ENCODE measurements around the gene RAB9A.
A peak's percentile ranks its signal among the peaks of the same experiment; 100 is the strongest.
"Not testable (repeated sequence)": the region's sequence is repeated elsewhere in the genome, so short reads cannot be mapped to it uniquely, and the experiment has no call there.

The RAB9A gene

DNA sequence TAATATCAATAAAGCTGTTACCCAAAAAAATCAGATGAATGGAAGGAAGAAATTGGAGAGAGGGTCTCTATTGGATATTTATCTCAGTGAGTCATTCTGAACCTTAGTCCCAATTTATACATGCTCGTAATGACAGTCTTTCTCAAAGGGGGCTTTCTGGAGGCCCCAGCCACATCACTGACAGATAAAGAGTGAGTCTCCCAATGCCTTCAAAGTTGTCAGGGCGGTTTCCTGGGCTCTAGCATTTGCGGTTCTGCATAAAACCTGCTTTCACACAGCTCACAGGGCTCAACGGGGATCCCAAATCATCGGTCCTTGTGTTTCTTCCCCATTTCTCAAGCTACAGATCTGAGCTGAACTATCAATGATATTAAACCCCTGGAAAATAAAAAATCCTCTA lies 18.7 kb upstream of the RAB9A start:
- no peak for DNase-seq

DNA sequence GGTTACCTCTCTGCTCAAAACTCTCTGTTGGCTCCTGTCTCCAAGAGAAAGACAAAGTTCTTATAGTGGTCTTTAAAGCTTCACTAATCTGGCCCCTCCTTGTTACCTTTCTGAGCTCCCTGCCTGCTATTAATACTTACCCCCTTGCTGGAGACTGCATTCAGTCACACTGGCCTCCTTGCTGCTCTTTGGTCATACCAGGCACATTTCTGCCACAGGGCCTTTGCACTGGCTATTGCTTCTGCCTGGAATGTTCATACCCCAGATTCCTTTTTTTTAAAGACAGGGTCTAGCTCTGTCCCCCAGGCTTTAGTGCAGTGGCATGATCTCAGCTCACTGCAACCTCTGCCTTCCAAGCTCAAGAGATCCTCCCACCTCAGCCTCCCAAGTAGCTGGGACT lies 15.9 kb upstream of the RAB9A start:
- no peak for DNase-seq

DNA sequence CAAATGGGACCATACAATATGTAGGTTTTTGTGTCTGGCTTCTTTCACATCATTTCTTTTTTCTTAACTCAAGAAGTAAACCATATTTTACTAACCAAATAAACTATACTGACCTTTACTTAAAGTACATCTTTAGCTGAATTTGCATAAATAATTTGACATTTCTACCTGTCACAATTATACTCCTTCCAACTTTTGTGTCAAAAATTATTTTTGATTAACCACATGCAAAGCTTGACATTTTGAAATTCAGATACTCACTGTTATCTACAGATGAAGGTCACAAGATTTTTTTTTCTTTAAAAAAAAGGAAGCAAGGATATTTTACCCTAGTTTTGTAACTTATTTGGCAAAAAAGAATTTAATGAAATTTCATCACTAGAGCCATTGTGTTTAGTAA lies 12.0 kb upstream of the RAB9A start:
- no peak for DNase-seq

DNA sequence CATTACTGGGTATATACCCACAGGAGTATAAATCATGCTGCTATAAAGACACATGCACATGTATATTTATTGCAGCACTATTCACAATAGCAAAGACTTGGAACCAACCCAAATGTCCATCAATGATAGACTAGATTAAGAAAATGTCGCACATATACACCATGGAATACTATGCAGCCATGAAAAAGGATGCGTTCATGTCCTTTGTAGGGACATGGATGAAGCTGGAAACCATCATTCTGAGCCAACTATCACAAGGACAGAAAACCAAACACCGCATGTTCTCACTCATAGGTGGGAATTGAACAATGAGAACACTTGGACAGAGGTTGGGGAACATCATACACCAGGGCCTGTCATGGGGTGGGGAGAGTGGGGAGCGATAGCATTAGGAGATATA lies 9.2 kb upstream of the RAB9A start:
- DNase-seq: not testable (repeated sequence)

DNA sequence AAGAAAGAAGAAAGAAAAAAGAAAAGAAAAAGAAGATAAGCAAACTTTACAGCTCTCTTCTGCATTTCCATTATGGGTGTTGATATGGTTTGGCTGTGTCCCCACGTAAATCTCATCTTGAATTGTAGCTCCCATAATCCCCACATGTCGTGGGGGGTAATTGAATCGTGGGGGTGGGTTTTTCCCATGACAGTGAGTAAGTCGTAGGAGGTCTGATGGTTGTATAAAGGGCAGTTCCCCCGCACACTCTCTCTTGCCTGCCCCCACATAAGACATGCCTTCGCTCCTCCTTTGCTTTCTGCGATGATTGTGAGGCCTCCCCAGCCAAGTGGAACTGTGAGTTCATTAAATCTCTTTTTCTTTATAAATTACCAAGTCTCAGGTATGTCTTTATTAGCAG lies 7.3 kb upstream of the RAB9A start:
- DNase-seq: no peak

DNA sequence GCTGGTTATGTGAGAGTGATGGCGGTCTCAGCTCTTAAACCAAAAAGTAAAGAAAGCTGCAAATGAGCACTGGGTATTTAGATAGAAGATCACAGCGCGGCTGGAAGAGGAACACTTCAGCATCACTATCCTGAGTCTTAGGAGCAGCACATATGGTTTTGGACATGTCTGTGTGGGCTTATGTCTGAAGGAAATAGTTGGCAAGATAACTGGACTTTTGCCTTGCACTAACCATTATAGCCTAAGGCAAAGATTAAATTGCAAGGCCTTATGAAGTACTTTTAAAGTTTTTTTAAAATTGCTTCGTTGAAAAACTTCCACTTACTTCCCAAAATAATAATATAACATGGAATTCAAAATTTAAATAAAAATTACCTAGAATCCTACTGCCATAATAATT lies 4.6 kb upstream of the RAB9A start:
- no peak for DNase-seq

DNA sequence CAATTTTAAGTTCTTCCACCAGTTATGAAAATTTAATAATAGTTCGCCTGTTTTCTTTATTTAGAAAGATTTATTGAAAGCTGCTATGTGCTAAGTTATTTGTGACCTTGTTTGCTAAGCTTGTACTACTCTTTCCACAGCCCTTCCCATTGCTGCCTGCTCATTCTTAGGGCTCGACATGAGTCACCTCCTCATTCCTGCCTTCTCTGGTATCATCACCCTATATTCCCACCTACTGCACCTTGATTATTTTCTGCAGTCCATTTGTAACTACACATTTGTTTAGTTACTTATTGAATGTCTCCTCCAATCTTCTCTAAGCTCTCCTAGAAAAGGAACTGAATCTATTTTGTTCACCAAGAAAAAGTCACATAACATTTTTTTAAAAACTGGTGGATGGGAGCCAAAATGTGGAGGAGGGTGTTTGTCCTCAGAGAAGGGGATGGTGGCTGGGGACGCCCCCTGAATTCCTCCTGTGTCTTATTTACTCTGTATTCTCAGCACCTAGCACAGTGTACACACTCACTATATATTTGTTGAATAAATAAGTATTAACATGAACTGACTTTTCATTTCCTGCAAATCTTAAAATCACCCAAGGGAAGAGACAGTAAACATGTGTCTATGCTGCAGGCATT lies 3.7 kb upstream of the RAB9A start:
- no peak for DNase-seq

DNA sequence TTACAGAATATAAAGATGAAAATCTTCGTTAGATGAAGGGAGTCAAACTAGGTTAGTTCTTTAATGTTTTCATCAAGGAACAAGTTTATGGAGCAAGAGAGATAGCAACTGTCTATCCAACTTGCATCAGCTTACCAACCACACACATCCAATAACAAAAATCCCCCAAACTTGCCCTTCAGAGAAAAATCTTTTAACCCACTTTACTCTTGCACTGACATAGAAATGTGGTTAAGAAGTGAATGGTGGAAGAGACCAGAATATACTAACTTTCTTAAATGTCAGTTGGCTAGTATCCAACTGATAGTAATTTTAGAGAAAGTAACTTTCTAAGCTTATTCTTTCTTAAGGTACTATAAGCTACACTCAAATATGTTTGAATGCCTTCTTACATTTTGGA lies 1.7 kb upstream of the RAB9A start:
- no peak for DNase-seq

DNA sequence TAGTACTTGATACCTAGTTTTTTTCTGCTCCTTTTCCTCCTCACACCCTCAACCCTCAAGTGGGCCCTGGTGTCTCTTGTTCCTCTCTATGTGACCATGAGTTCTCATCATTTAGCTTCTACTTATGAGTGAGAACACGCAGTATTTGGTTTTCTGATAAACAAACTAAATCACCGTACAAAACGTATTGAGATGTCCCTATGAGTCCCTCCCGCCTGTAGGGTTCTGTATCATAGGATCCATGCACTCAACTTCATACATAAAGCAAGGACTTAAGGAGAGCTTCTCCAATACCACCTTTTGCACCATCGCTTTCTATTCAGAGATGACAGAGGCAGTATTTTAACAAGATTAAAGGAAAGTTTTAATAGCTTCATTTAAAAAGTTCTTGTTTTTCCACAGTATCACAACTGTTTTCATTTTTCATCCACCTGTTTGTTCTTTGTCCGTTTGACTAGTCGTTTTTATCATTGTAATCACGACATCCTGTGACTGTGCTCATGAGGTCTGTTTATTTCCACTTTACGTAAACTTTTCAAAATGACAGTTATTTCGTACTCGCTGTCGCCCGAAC lies 457 bp upstream of the RAB9A start:
- DNase-seq: peak; percentile 16

DNA sequence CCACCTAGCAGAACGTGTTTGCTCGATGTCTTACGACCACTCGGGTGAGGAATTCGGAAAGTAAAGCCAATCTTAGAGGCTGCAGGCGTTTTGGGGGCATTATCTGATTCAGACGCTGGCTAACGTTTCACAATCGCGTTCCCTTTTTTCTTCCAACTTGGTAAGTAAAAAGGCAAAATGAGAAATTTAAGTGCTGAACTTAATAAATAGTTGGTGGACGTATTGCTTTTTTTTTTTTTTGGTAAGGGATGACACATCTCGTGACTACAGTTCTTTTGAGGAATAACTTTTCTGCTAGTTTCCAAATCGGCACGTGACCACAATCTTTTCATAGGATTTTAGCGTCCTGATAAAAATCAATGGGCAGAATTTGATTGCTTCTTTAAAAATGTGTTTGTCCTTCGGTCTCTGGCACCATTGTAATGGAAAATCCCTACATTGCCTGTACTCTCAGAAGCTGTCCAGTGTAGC lies 848 bp downstream of the RAB9A start:
- no peak for DNase-seq

DNA sequence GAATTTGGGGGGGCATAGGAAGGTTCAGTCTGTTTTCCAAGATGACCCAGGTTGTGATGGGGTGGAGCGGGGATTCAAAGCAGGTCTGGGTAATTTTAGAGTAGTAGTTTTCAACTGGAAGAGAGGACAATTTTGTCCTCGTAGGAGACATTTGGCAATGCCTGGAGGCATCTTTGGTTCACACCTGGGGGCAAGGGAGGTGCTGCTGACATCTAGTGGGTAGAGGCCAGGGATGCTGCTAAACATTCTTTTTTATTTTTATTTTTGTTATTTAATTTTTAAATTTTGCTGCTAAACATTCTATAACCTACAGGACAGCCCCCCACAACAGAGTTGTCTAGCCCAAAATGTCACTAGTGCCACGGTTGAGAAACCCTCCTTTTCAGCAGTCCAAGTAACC lies 1.9 kb downstream of the RAB9A start:
- DNase-seq: no peak

DNA sequence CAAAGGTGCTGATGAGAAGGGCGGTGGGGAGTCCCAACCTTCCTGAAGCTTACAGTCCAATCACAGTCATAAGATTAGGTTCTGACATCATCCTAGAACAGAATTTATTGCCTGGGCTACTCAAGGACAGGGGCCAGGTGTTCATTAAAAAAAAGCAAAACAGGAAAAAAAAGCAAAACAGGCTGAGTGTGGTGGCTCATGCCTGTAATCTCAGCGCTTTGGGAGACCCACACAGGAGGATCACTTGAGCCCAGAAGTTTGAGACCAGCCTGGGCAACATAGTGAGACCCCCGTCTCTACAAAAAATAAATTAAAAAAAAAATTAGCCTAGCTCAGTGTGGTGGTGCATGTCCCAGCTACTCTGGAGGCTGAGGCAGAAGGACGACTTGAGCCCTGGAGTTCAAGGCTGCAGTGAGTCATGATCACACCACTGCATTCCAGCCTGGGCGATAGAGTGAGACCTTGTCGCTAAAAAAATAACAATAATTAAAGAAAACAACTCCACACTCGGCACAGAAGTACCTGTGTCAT lies 3.0 kb downstream of the RAB9A start:
- no peak for DNase-seq

DNA sequence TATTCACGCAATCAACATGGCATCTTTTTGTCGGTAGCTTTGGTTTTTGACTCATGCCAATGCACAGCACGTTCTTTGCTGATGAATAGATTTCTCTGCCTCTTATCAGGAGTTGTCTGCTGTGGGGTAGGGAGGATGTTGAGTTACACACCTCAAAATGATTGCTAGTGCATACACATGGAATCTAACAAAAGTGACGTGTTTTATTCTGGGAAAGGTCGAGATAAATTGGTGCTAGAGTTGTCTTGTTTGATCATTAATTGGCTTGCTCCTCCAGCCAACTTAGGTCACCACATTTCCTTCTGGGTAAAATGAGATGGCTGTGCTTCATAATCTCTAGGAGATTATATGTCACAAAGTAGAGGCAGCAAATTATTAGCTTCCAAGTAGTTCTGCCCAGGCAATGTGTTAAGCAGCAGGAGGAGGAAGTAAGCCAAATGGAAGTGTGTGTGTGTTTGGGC lies 3.9 kb downstream of the RAB9A start:
- DNase-seq: peak; percentile 39

DNA sequence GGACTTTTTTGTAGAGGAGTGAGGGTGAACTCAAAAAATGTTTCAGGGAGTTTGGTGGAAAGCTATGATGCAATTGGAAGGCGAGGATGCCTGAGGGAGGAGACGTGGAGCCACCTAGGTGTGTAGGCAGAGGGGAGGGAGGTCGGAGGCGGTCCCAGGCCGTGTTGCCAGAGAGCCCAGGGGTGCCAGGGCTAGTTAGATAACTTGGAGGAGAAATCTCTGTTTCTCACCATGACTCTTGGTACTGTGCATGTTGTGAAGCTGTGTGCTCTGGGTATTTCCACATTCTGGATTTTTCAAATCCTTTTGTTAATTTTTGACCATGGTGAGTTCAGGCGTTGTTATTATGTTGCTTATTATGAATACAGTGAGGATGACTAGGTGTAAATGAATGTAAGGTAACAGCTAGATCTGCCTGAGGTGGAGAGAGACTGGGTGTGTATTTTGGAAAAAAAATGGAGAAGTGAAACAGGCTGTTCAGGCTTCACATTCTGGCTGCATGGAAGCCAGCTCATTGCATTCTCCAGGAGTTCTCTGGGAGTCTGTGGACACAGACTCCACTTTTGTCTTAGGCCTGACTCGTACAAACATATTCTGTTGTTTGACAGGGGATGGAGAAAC lies 4.5 kb downstream of the RAB9A start:
- no peak for DNase-seq

DNA sequence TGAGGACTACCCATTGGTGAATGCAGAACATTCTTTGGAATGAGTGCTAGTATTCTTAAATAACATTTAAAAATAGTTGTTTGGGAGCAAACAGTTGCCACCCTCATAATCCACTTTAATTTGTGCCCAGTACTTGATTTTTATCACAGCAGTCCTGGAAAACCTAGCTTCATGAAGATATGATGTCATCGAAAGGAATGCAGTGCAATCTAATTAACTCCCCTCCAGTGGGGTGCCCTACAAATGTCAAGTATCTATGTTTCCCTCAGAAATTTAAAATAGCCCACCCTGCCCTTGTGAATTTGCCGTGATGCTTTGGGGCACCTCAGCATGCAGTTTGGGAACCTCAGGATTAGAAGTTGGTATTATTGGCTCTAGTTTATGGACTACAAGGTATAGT lies 5.4 kb downstream of the RAB9A start:
- no peak for DNase-seq

DNA sequence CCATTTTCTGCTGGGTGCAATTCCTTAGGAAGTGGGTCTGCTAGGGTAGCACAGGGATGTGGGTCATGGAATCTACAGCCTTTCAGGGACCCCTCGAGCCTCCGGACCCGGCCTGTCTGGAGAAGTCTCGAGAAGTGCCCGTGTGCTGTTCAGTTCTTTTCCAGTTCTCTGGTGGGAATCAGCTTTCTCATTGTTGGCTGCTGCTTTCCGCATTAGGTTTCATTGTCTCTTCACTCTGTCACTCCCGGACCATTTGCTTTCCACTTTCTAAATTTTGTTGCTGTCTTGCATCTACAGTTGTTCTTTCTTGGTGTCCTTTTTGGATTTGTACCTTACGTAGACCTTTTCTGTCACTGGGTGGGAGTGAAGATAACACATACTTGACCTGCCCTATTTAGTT lies 6.1 kb downstream of the RAB9A start:
- DNase-seq: no peak

DNA sequence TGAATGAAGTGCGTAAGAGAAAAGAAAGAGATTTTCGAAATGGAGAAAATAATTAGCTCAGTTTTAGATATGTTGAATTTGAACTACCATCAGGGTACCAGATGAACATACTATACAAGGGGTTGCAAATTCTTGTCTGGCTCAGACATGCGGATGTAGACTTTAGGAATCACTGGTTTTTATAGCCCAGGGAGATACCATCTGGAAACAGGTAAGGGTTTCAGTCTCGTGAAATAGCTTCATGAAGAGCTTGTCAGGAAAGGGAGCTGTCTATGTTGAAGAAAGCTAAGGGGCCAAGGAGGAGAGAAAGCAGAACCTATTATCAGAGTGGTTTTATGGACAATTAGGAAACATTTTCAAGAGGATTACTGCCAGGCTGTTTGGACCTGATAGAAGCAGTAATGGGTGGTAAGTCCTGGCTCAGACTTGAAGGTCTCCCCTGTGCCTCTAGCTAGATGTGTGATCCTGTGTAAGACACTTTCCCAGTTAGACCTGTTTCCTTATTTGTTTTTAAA lies 6.7 kb downstream of the RAB9A start:
- no peak for DNase-seq

DNA sequence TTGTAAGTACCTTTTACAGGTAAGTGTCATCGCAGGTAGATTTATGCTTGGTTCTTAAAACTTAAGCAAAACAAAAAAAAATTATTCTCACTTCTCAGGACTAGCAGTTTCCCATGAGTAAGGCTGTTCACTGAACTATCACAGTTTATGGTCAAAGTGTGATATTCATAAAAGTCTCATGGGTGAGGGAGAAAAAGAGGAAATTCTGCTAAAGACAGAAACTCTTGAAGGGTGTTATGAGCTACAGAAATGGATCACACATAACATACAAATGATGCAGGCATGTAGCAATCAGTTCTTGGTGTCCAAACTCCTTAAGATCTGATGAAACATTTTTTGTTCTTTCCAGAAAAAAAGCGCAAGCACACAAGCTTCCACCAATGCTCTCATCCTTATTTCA lies 8.5 kb downstream of the RAB9A start:
- DNase-seq: no peak

DNA sequence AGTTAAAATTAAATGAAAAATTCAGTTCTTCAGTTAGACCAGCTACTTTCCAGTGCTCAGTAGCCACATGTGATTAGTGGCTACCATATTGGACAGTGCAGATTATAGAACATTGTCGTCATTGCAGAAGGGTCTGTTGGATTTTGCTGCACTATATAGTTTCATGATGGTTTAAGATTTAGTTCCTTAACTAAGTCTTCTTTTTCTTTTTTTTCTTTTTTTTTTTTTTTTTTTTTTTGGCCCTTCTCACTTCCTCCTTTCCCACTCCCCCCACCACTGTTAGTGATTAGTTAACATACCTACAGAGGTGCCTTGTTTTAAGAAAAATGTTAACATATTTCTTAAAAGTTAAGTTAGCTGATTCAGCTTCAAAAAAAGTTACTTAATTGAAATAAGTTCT lies 9.0 kb downstream of the RAB9A start:
- DNase-seq: no peak

DNA sequence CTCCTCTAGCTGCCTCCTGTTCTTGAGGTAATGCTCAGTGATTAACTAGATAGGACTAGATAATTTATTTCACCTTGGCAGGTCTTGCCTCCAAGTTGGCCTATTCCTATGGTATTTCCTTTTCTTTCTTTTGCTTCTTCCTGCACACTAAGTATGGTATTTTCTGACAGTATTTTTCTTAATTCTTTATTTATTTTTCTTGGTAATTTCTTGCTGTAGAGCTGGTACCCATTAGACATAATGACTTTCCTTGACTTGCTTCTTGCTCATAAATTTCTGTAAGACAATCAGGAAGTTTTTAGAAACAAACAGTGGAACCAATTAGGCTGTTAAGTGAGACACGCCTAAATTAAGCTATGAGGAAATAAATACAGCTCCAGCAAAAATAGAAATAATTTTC lies 9.5 kb downstream of the RAB9A start:
- no peak for DNase-seq

DNA sequence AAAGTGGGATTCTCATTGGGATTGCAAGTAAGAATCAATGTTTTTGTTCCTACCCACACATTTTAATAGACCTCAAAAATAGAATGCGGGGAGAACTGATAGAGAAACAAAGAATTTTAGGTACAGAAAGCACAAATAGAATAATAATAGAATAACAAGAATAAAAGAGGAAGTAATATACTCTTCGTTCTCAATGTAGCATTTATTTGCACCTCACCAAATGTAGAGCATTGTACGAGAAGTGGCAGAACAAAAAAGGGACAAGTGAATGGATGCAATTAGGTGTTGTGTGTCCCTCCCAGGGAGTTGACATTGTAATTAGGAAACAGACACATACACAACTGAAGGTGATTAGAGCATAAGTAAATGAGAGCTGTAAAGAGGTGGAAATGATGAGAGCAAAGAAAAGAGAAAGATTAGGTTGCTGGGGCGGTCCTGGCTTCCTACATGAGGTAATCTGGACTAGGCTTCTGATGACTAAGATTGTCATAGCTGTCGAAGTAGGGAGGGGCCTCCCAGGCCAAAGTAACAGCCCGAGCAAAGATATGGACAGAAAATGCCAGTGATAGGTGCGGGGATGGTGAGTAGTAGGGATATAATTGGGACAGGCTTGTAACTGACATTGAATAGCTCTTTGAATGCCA lies 10.4 kb downstream of the RAB9A start:
- DNase-seq: peak; percentile 63

DNA sequence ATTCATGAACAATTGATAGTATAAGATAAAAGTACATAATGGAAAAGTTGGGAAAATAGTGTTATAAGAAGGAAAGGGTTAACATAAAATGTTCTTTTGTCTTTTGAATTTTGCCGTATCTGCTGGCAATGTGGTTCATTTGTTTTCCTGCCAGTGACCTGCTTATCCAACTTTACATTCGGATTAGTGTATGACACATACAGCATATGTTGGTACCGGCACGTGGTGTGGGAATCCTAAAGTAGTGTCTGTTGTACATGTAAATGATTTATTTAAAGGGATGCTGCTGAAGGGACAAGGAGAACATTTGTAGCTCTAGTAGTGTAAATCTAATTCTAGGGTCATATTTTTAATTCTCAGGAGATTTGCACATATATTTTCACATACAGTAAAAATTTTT lies 11.5 kb downstream of the RAB9A start:
- no peak for DNase-seq

DNA sequence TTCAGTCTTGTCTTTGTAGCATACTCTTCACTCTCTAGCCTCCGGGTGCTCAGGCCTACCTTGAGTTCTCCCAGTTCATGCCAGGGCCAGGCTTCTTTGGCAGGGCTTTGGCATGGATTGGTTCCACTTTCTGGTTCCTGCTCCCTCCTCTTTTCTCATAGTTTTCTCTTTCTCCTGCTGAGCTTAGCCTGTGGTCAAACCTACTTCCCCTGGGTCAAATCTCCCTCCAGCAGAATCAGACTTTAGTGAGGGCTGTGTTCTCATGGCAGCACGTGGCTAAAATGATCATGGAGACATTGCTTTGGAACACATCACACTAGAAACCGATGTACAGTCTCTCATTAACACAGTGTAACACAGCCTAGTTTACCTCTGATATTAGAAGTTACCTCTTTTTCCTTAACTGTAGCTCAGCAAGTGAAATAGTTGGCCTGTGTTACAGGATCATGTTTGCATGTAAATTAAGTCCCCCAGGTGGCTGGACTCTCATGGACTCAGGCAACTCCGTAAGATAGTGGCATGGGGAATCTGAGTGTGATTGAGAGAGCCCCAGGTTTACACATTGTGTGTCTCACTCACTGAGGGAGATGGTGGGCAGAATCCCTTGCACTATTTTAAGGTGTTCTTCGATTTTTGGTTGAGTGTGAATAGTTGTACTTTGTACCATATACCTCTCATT lies 13.3 kb downstream of the RAB9A start:
- DNase-seq: no peak

Data from hematopoietic multipotent progenitor cell treated with erythropoietin and hydrocortisone succinate and interleukin-3 and kit ligand, for 8 days (in vitro differentiated cells).